HL-60 (cell line): ENCODE data around the gene RETN.

Experiments
- DNase-seq, 2 experiments: peaks; one replicate each; pipeline ENCODE4 v3.0.0-alpha.2; 2010 to 2020; ENCODE audit warnings: low read depth in 1 of 2, low spot score in 1 of 2
- H3K27ac ChIP-seq: fragments of 250-450 bp; sonication (Bioruptor Pico); replicated peaks from 2 replicates; pipeline ENCODE4 v1.5.1; 2020; ENCODE audit warnings: mild to moderate bottlenecking, moderate library complexity
- H3K27me3 ChIP-seq: fragments of 250-450 bp; sonication (Bioruptor Pico); 2 replicates; pipeline ENCODE4 v1.5.1; 2021; ENCODE audit warnings: mild to moderate bottlenecking, moderate library complexity; ENCODE audit not compliant: insufficient read depth, poor library complexity, severe bottlenecking
- H3K4me3 ChIP-seq: replicated peaks from 2 replicates; pipeline ENCODE4 v1.5.1; 2011; ENCODE audit warnings: mild to moderate bottlenecking, control low read depth, low read length; ENCODE audit not compliant: insufficient read depth
- CTCF ChIP-seq: IDR thresholded peaks from one replicate; pipeline ENCODE4 v1.5.1; 2011; ENCODE audit warnings: low read length, control low read depth, inconsistent platforms; ENCODE audit not compliant: insufficient read depth
- GABPA ChIP-seq: IDR thresholded peaks from 2 replicates; pipeline ENCODE4 v1.6.1; 2012; ENCODE audit warnings: low read depth
- POLR2AphosphoS5 ChIP-seq: IDR thresholded peaks from 2 replicates; pipeline ENCODE4 v1.6.1; 2012; ENCODE audit warnings: low read depth
- REST ChIP-seq: IDR thresholded peaks from 2 replicates; pipeline ENCODE4 v1.6.1; 2012; ENCODE audit warnings: low read depth; ENCODE audit not compliant: insufficient replicate concordance
- SPI1 ChIP-seq: IDR thresholded peaks from 2 replicates; pipeline ENCODE4 v1.6.1; 2012; ENCODE audit warnings: low read depth, mild to moderate bottlenecking, borderline replicate concordance

The RETN gene

GRCh38 chr19:7715671-7716070, 46.8 kb downstream of the RETN start:
- no peak for DNase-seq
- H3K27ac ChIP-seq: peak overlapping the region; percentile 85
- no peak for TF ChIP-seq POLR2AphosphoS5
- TF ChIP-seq GABPA: no peak
- no peak for TF ChIP-seq SPI1
- no peak for TF ChIP-seq REST
- TF ChIP-seq CTCF: no peak
- no peak overlapping the region for H3K4me3 ChIP-seq
- no peaks in the 10 kb centered on the region for H3K27me3 ChIP-seq

GRCh38 chr19:7716762-7717161, 47.9 kb downstream of the RETN start:
- H3K27me3 ChIP-seq: no peaks in the 10 kb centered on the region
- no peak overlapping the region for H3K4me3 ChIP-seq
- H3K27ac ChIP-seq: no peak overlapping the region; the same call in 1 of the 2 replicates
- TF ChIP-seq POLR2AphosphoS5 (no peak), REST (no peak), GABPA (no peak), SPI1 (no peak), CTCF (no peak)
- DNase-seq: no peak

- no peak for DNase-seq
- TF ChIP-seq REST (no peak), POLR2AphosphoS5 (no peak), SPI1 (no peak), CTCF (no peak), GABPA (no peak)
- Histone ChIP-seq H3K27ac (no peak overlapping the region), H3K27me3 (no peaks in the 10 kb centered on the region), H3K4me3 (no peak overlapping the region)
Measured at GRCh38 chr19:7718668-7719067, 49.8 kb downstream of the RETN start.
